Transverse colon (tissue), 4 donors: ENCODE data around the gene UBR3. TPM values are rescaled to one million over a fixed set of nuclear protein-coding genes. Genes with fewer than 3 reads are reported as not detected.

Source experiments
- DNase-seq: peaks from one replicate; pipeline ENCODE4 v3.0.0-alpha.2; 2019
- H3K27ac ChIP-seq, 4 donors: fragments of 200-600 bp; sonication (generic); 2 replicates each; pipeline ENCODE4 v1.5.1; 2016 to 2018; ENCODE audit warnings: inconsistent platforms in 4 of 4
- H3K27me3 ChIP-seq: fragments of 200-600 bp; sonication (generic); 2 replicates; pipeline ENCODE4 v1.5.1; 2017; ENCODE audit warnings: inconsistent platforms
- H3K36me3 ChIP-seq, 4 donors: fragments of 200-600 bp; sonication (generic); 2 replicates each; pipeline ENCODE4 v1.5.1; 2017 to 2019; ENCODE audit warnings: inconsistent platforms in 4 of 4
- H3K4me1 ChIP-seq, 4 donors: fragments of 200-600 bp; sonication (generic); 2 replicates each; pipeline ENCODE4 v1.5.1; 2017 to 2020; ENCODE audit warnings: inconsistent platforms in 4 of 4
- H3K4me3 ChIP-seq, 4 donors: fragments of 200-600 bp; sonication (generic); 1 replicate in 1 of 4; 2 replicates in 3 of 4; pipeline versions ENCODE4 v1.5.1 to v1.6.1; 2017 to 2019; ENCODE audit warnings: inconsistent platforms in 4 of 4
- H3K9me3 ChIP-seq, 2 donors: fragments of 200-600 bp; sonication (generic); 2 replicates each; pipeline ENCODE4 v1.5.1; 2017 to 2019; ENCODE audit warnings: inconsistent platforms in 2 of 2
- CTCF ChIP-seq, 5 experiments: fragments of 200-600 bp in 3 of 5; fragments of 450-650 bp in 2 of 5; sonication (generic) in 3 of 5; IDR thresholded peaks; 1 replicate in 2 of 5; 2 replicates in 3 of 5; pipeline ENCODE4 v1.5.1; 2016 to 2017; ENCODE audit warnings: antibody characterized with exemption in 5 of 5, inconsistent platforms in 3 of 5, mild to moderate bottlenecking in 2 of 5, moderate library complexity in 1 of 5
- EP300 ChIP-seq: sonication (generic); formaldehyde crosslinking; IDR thresholded peaks from one replicate; pipeline ENCODE4 v1.6.1; 2017; ENCODE audit warnings: antibody characterized with exemption, low read depth
- POLR2A ChIP-seq: fragments of 450-650 bp; IDR thresholded peaks from one replicate; pipeline ENCODE4 v1.6.1; 2016; ENCODE audit warnings: antibody characterized with exemption, mild to moderate bottlenecking, moderate library complexity
- POLR2AphosphoS5 ChIP-seq, 3 donors: sonication (generic); formaldehyde crosslinking; IDR thresholded peaks; one replicate each; pipeline ENCODE4 v1.6.1; 2016; ENCODE audit warnings: antibody characterized with exemption in 3 of 3
- WGBS, 2 donors: methylation state at CpG; one replicate each; pipeline ENCODE4 v1.1.5; 2018; ENCODE audit warnings: low coverage in 1 of 2; 5-methylcytosine and 5-hydroxymethylcytosine counted together
- in situ Hi-C, 4 donors: fragments of 200-750 bp; cut with MboI; loops; one replicate each; pipeline versions ENCODE4 v1.15.0 to v1.15.1; 2017; ENCODE audit warnings: low sequenced_read_pairs in 3 of 4, low pct_ligation_motif_present in 1 of 4, low pct_unique_long_range_greater_than_20kb in 1 of 4
- intact Hi-C: fragments of 100-400 bp; cut with DNase I; formaldehyde crosslinking; loops from one replicate; pipeline ENCODE4 v1.15.1; 2023; ENCODE audit warnings: low total_unique reads
- total RNA-seq, 4 donors: library from RNA; depleted of rRNA; stranded (reverse); fragments of >200 nt; gene quantifications; one replicate each; pipeline ENCODE4 v1.1.0, GENCODE V29; 2016

Gene UBR3
- total RNA-seq, 4 donors from 2014 or later: 45.2 to 79.0 (median 74.1) TPM

GRCh38 chr2:170017860-170018532, 190.7 kb downstream of the UBR3 start:
- no peaks in the 10 kb centered on the region for H3K36me3 ChIP-seq
- no peak for DNase-seq
- H3K4me3 ChIP-seq: no peak overlapping the region
- intact Hi-C loops: no loop called here
- peaks cover 0 to 6% (median 2%) of the 10 kb centered on the region in 4 donors for H3K4me1 ChIP-seq
- in situ Hi-C loops: no loop called here
- no peak overlapping the region for H3K27ac ChIP-seq
- no peaks in the 10 kb centered on the region for H3K9me3 ChIP-seq
- H3K27me3 ChIP-seq: no peaks in the 10 kb centered on the region
- 44 to 82% methylated on average over 2 to 4 of the region's 4 CpGs for WGBS, 2 donors
- TF ChIP-seq POLR2A: no peak
- TF ChIP-seq CTCF (IDR thresholded peaks at IDR 0.05): no peak
- no peak for TF ChIP-seq EP300
- TF ChIP-seq POLR2AphosphoS5 (IDR thresholded peaks at IDR 0.05): no peak

- TF ChIP-seq POLR2A (no peak), EP300 (no peak), POLR2AphosphoS5 (IDR thresholded peaks at IDR 0.05) (no peak), CTCF (IDR thresholded peaks at IDR 0.05) (no peak)
These were observed 192.0 kb downstream of the UBR3 start for GRCh38 chr2:170019060-170019805.

GRCh38 chr2:170020777-170021176, 193.5 kb downstream of the UBR3 start:
- in situ Hi-C loops: no loop called here
- no peak for DNase-seq
- no peak overlapping the region for H3K4me3 ChIP-seq
- intact Hi-C loops: no loop called here
- WGBS, 2 donors: 71% methylated on average over 1 of the region's 1 CpG
- no peaks in the 10 kb centered on the region for H3K27me3 ChIP-seq
- TF ChIP-seq EP300 (no peak), POLR2A (no peak), POLR2AphosphoS5 (IDR thresholded peaks at IDR 0.05) (no peak), CTCF (IDR thresholded peaks at IDR 0.05) (no peak)
- peaks cover 0 to 6% (median 2%) of the 10 kb centered on the region in 4 donors for H3K4me1 ChIP-seq
- no peak overlapping the region for H3K27ac ChIP-seq
- no peaks in the 10 kb centered on the region for H3K36me3 ChIP-seq
- H3K9me3 ChIP-seq: no peaks in the 10 kb centered on the region

More at GRCh38 chr2:170019060-170019805, 192.0 kb downstream of the UBR3 start:
- Histone ChIP-seq H3K36me3 (no peaks in the 10 kb centered on the region), H3K4me1 (peaks cover 0 to 6% (median 2%) of the 10 kb centered on the region in 4 donors), H3K4me3 (no peak overlapping the region), H3K9me3 (no peaks in the 10 kb centered on the region), H3K27ac (no peak overlapping the region), H3K27me3 (no peaks in the 10 kb centered on the region)
- DNase-seq: no peak
- in situ Hi-C loops (no loop called here), intact Hi-C loops (no loop called here)
- WGBS, 2 donors: 96 to 98% methylated on average over 5 of the region's 5 CpGs

- in situ Hi-C loops: no loop called here
- TF ChIP-seq POLR2A: no peak
- no peak for TF ChIP-seq EP300
- no peak for TF ChIP-seq CTCF (IDR thresholded peaks at IDR 0.05)
- no peak for TF ChIP-seq POLR2AphosphoS5 (IDR thresholded peaks at IDR 0.05)
- DNase-seq: no peak
These were observed 195.4 kb downstream of the UBR3 start for GRCh38 chr2:170022692-170023091.

More at GRCh38 chr2:170022692-170023091, 195.4 kb downstream of the UBR3 start:
- Histone ChIP-seq H3K4me1 (peaks cover 0 to 6% (median 2%) of the 10 kb centered on the region in 4 donors), H3K9me3 (no peaks in the 10 kb centered on the region), H3K36me3 (no peaks in the 10 kb centered on the region), H3K27ac (no peak overlapping the region), H3K27me3 (no peaks in the 10 kb centered on the region), H3K4me3 (no peak overlapping the region)
- intact Hi-C loops: no loop called here
